Suprapubic skin (tissue), 3 donors: ENCODE measurements around the gene ZKSCAN1.

Experiments used
- POLR2AphosphoS5 ChIP-seq, 3 donors: sonication (generic); formaldehyde crosslinking; IDR thresholded peaks; one replicate each; pipeline ENCODE4 v1.6.1; 2017; ENCODE audit warnings: antibody characterized with exemption in 3 of 3
- TF ChIP-seq, protein P1 (sequence below), 2 donors: fragments of 200-600 bp in 1 of 2; fragments of 450-650 bp in 1 of 2; sonication (generic) in 1 of 2; IDR thresholded peaks; one replicate each; pipeline ENCODE4 v1.5.1; 2016 to 2019; ENCODE audit warnings: antibody characterized with exemption in 2 of 2, mild to moderate bottlenecking in 1 of 2, moderate library complexity in 1 of 2

DNA sequence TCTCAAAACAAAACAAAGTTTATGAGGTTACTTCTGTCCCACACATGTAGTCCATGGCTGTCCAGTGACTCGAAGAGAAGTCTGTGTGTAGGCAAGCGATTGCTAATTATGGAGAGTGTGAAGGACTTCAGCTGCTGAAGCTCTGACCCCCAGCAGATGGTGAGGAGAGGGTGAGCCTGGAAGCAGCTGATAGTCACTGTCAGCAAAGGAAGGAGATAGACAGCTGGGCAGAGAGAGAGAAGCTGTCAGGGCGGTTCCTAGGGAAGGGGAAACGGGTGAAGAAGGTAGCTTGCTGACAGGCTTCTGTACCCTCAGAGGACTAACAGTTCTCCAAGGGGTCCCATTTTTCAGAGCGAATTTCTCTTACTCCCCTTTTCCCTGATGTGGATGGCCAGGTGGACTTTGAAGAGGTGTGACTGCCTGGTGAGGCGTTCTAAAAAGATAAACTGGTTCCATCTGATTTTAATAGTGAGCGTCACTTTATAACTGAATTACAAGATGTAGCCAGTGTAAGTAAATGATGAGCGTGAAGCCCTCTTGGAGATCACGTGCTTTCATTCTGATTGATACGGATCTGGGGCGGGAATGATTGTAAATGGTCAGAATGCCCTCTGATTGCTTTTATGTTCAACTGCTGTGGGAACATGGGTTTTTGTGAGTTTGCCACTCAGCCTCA, 46.3 kb downstream of the ZKSCAN1 start:
- no peak for TF ChIP-seq POLR2AphosphoS5 (IDR thresholded peaks at IDR 0.05)
- TF ChIP-seq, protein P1, sequence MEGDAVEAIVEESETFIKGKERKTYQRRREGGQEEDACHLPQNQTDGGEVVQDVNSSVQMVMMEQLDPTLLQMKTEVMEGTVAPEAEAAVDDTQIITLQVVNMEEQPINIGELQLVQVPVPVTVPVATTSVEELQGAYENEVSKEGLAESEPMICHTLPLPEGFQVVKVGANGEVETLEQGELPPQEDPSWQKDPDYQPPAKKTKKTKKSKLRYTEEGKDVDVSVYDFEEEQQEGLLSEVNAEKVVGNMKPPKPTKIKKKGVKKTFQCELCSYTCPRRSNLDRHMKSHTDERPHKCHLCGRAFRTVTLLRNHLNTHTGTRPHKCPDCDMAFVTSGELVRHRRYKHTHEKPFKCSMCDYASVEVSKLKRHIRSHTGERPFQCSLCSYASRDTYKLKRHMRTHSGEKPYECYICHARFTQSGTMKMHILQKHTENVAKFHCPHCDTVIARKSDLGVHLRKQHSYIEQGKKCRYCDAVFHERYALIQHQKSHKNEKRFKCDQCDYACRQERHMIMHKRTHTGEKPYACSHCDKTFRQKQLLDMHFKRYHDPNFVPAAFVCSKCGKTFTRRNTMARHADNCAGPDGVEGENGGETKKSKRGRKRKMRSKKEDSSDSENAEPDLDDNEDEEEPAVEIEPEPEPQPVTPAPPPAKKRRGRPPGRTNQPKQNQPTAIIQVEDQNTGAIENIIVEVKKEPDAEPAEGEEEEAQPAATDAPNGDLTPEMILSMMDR (IDR thresholded peaks at IDR 0.05), result no peak
